ENCODE measurements around the gene REEP2. TPM values are rescaled to one million over a fixed set of nuclear protein-coding genes. Genes with fewer than 3 reads are reported as not detected.

REEP2 gene
- total and polyA plus RNA-seq, 8 donors = 0.41 to 22.6 (median 2.3) TPM

DNA sequence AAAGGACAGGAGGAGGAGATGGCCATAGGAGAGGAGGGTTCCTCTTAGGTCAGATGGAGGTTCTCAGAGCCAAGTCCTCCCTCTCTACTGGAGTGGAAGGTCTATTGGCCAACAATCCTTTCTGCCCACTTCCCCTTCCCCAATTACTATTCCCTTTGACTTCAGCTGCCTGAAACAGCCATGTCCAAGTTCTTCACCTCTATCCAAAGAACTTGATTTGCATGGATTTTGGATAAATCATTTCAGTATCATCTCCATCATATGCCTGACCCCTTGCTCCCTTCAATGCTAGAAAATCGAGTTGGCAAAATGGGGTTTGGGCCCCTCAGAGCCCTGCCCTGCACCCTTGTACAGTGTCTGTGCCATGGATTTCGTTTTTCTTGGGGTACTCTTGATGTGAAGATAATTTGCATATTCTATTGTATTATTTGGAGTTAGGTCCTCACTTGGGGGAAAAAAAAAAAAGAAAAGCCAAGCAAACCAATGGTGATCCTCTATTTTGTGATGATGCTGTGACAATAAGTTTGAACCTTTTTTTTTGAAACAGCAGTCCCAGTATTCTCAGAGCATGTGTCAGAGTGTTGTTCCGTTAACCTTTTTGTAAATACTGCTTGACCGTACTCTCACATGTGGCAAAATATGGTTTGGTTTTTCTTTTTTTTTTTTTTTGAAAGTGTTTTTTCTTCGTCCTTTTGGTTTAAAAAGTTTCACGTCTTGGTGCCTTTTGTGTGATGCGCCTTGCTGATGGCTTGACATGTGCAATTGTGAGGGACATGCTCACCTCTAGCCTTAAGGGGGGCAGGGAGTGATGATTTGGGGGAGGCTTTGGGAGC is 29.5 kb downstream of the REEP2 start:
- no peaks in the 10 kb centered on the region for H3K27me3 ChIP-seq
- peaks cover 4 to 15% (median 9%) of the 10 kb centered on the region in 3 donors for H3K4me1 ChIP-seq
- DNase-seq (no peak), FAIRE-seq (no peak), ATAC-seq (no peak)
- intact Hi-C loops (cut with DNase I) = no loop called here
- WGBS, 2 donors = 80 to 92% methylated on average over 7 of the region's 7 CpGs
- no peak overlapping the region for H3K27ac ChIP-seq
- peak overlapping the region in 1 of 4 donors; percentile 74 for H3K4me3 ChIP-seq
- H3K36me3 ChIP-seq = no peaks in the 10 kb centered on the region
- no peaks in the 10 kb centered on the region for H3K9me3 ChIP-seq
- TF ChIP-seq, protein P1, sequence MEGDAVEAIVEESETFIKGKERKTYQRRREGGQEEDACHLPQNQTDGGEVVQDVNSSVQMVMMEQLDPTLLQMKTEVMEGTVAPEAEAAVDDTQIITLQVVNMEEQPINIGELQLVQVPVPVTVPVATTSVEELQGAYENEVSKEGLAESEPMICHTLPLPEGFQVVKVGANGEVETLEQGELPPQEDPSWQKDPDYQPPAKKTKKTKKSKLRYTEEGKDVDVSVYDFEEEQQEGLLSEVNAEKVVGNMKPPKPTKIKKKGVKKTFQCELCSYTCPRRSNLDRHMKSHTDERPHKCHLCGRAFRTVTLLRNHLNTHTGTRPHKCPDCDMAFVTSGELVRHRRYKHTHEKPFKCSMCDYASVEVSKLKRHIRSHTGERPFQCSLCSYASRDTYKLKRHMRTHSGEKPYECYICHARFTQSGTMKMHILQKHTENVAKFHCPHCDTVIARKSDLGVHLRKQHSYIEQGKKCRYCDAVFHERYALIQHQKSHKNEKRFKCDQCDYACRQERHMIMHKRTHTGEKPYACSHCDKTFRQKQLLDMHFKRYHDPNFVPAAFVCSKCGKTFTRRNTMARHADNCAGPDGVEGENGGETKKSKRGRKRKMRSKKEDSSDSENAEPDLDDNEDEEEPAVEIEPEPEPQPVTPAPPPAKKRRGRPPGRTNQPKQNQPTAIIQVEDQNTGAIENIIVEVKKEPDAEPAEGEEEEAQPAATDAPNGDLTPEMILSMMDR (IDR thresholded peaks at IDR 0.05) = no peak

DNA sequence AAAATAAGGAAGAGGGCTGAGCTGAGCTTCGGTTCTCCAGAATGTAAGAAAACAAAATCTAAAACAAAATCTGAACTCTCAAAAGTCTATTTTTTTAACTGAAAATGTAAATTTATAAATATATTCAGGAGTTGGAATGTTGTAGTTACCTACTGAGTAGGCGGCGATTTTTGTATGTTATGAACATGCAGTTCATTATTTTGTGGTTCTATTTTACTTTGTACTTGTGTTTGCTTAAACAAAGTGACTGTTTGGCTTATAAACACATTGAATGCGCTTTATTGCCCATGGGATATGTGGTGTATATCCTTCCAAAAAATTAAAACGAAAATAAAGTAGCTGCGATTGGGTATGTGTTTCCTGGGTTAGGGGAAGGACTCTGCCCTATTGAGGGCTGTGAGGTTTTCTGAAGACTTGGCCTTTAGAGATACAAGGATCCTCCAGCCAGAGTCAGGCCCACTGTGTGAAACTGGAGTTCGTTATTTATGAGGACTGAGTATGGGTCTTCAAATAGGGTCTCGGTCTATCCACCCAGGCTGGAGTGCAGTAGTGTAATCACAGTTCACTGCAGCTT is 30.2 kb downstream of the REEP2 start:
- no peak overlapping the region for H3K4me3 ChIP-seq
- no peaks in the 10 kb centered on the region for H3K9me3 ChIP-seq
- no peak for ATAC-seq
- no peak for DNase-seq
- H3K4me1 ChIP-seq = peaks cover 4 to 12% (median 9%) of the 10 kb centered on the region in 3 donors
- H3K27ac ChIP-seq = no peak overlapping the region
- H3K27me3 ChIP-seq = no peaks in the 10 kb centered on the region
- TF ChIP-seq, protein P1 (IDR thresholded peaks at IDR 0.05) = no peak
- H3K36me3 ChIP-seq = no peaks in the 10 kb centered on the region
- intact Hi-C loops (cut with DNase I) = no loop called here
- WGBS, 2 donors = 89 to 92% methylated on average over 8 of the region's 8 CpGs
- FAIRE-seq = no peak

DNA sequence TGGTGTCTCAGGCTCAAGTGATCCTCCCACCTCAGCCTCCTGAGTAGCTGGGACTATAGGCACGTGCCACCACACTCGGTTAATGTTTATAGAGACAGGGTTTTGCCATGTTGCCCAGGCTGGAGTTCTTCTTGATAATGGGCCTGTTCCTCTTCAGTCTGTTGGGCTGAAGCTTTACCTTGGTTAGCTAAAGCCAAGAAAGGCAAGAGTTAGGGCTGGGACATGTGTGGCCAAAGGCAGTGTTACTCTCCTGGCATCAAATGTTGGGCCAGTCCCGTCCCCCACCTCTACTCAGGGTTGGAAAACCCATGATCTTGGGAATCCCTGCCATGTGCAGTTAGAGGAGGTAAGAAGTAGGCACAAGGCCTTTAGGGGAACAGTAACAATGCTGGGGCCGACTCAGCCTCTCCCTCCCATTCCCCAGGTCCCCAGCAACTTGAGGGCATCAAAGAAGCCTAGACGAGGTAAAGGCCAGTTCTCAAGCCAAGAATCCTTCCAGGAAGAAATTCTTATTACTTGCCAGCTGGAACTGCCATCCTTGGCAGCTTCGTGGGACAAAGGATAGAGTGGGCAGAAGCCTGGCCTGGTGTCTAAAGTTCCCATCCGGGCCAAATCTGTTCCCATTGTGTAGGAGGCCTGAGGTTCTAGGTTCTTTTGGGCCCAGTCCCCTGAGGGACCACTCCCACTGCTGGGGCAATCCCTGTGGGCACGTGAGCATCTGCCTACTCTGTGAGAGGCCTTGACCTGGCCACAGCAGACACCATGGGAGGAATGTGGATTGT is 30.9 kb downstream of the REEP2 start:
- TF ChIP-seq, protein P1 (IDR thresholded peaks at IDR 0.05) = no peak
- Histone ChIP-seq H3K36me3 (no peaks in the 10 kb centered on the region), H3K27me3 (no peaks in the 10 kb centered on the region), H3K4me1 (peaks cover 4 to 12% (median 9%) of the 10 kb centered on the region in 3 donors), H3K9me3 (no peaks in the 10 kb centered on the region), H3K27ac (no peak overlapping the region), H3K4me3 (no peak overlapping the region)
- DNase-seq (peak in 2 of 6 donors; percentile 43 to 47), FAIRE-seq (no peak), ATAC-seq (no peak)
- WGBS, 2 donors = 65 to 66% methylated on average over 8 of the region's 8 CpGs
- intact Hi-C loops (cut with DNase I) = no loop called here

DNA sequence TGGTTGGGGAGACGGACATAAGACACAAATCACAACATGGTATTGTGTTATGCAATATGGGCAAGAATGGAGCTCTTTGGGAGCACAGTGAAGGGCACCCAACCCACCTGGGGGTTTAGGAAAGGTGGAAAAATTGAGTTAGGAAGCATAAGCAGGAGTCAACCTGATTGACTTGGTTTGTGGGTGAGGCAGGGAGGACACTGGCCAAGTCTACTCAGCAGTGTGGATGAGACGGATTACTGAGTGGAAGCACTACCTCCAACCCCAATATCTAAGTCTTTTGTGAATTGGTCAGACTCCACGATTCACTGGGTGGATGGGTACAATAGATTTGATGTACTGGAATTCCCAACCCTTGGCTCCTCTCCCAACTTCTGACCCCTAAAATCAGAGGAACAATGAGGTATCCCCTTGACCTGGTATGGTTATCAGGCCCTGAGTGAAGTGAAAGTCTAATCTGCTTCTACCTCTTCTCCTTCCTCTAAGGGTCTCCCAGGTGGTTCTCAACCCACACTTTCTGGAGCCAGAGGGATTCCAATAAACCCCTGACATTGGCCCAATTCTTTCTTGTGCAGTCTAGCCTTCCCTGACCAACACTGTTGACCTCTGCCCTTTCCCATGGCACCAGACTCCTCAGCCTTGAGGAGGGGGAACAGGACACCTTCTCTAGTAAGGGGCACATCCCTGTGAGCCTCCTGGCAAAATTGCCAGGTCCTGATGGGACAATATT is 31.6 kb downstream of the REEP2 start:
- TF ChIP-seq, protein P1 (IDR thresholded peaks at IDR 0.05) = no peak
- H3K27ac ChIP-seq = no peak overlapping the region
- peaks cover 4 to 12% (median 9%) of the 10 kb centered on the region in 3 donors for H3K4me1 ChIP-seq
- WGBS, 2 donors = 80 to 84% methylated on average over 3 of the region's 3 CpGs
- no peak for ATAC-seq
- intact Hi-C loops (cut with DNase I) = no loop called here
- no peaks in the 10 kb centered on the region for H3K36me3 ChIP-seq
- H3K9me3 ChIP-seq = no peaks in the 10 kb centered on the region
- DNase-seq = no peak
- H3K4me3 ChIP-seq = no peak overlapping the region
- FAIRE-seq = no peak
- no peaks in the 10 kb centered on the region for H3K27me3 ChIP-seq
